ENCODE measurements around the gene CWC22. TPM values are rescaled to one million over a fixed set of nuclear protein-coding genes. Genes with fewer than 3 reads are reported as not detected.

CWC22 gene
- total and polyA plus RNA-seq, 2 donors (not counting 3 experiments of a cell fraction or from before 2014, with no cell fraction given) = 1.8 to 15.7 TPM

DNA sequence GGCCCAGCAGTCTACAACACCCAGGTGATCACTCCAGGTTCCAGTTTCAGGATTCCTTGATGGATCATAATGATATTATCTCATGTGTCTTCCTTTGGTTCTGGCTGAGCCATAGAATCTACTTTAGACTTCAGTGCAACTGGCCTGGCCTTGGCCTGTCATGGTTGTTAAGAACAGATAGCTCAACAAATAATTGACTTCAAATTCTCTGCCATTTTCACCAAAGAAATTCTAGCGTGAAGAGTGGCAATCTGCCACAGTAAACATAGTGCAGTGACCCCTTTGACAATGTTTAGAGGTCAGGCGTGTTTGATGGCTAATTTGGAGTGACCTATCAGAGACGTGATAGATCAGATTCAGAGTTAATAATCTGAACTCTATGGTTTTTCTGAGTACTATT lies 95.5 kb downstream of the CWC22 start:
- H3K9ac ChIP-seq (replicated peaks; ENCODE audit: extremely low read depth, insufficient read depth, low read length) = no peak overlapping the region
- H3K27me3 ChIP-seq (ENCODE audit: control insufficient read depth in 2 of 2, insufficient read depth in 2 of 2, low read length in 2 of 2) = peaks cover 0 to 2% of the 10 kb centered on the region in 2 experiments
- no peaks in the 10 kb centered on the region for H3K4me1 ChIP-seq (ENCODE audit: control insufficient read depth, extremely low read depth, insufficient read depth, low read length)
- no peaks in the 10 kb centered on the region for H3K36me3 ChIP-seq (ENCODE audit: control insufficient read depth in 2 of 2, extremely low read depth in 1 of 2, insufficient read depth in 2 of 2, low read length in 2 of 2)
- TF ChIP-seq JUN (IDR thresholded peaks at IDR 0.05; ENCODE audit: borderline replicate concordance, insufficient read depth, insufficient read length, low read depth) (no peak), POLR2AphosphoS5 (IDR thresholded peaks at IDR 0.05; ENCODE audit: insufficient read depth, low read depth, low read length) (no peak), MYC (IDR thresholded peaks at IDR 0.05; ENCODE audit: low read depth, low read length) (no peak), GATA2 (IDR thresholded peaks at IDR 0.05; ENCODE audit: insufficient read depth, insufficient read length, low read depth, low read length) (no peak), FOS (IDR thresholded peaks at IDR 0.05; ENCODE audit: borderline replicate concordance, insufficient read depth, low read length) (no peak), POLR2A (IDR thresholded peaks at IDR 0.05; ENCODE audit: low read depth, low read length) (no peak), EZH2 (IDR thresholded peaks at IDR 0.05; ENCODE audit: borderline replicate concordance, low read depth, low read length, severe bottlenecking) (no peak)
- TF ChIP-seq, protein P1, sequence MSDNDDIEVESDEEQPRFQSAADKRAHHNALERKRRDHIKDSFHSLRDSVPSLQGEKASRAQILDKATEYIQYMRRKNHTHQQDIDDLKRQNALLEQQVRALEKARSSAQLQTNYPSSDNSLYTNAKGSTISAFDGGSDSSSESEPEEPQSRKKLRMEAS (IDR thresholded peaks at IDR 0.05; ENCODE audit: insufficient read depth, insufficient read length) = no peak
- TF ChIP-seq, protein P2, sequence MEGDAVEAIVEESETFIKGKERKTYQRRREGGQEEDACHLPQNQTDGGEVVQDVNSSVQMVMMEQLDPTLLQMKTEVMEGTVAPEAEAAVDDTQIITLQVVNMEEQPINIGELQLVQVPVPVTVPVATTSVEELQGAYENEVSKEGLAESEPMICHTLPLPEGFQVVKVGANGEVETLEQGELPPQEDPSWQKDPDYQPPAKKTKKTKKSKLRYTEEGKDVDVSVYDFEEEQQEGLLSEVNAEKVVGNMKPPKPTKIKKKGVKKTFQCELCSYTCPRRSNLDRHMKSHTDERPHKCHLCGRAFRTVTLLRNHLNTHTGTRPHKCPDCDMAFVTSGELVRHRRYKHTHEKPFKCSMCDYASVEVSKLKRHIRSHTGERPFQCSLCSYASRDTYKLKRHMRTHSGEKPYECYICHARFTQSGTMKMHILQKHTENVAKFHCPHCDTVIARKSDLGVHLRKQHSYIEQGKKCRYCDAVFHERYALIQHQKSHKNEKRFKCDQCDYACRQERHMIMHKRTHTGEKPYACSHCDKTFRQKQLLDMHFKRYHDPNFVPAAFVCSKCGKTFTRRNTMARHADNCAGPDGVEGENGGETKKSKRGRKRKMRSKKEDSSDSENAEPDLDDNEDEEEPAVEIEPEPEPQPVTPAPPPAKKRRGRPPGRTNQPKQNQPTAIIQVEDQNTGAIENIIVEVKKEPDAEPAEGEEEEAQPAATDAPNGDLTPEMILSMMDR (IDR thresholded peaks at IDR 0.05; ENCODE audit: extremely low read depth in 1 of 2, insufficient read depth in 1 of 2, low read depth in 1 of 2, low read length in 2 of 2) = no peak
- dilution Hi-C loops (cut with MboI; ENCODE audit: extremely low pct_ligation_motif_present, low sequenced_read_pairs) = no loop called here
- H3K4me2 ChIP-seq (ENCODE audit: insufficient read depth, low read length) = no peak overlapping the region
- H3K27ac ChIP-seq (ENCODE audit: insufficient read depth, low read depth, low read length) = no peak overlapping the region
- ChIA-PET CTCF (interaction anchor here (0.6 kb wide), 1 partner anchor 13 kb away, joined by 4 read pairs; no protein-coding TSS in a partner anchor), POLR2A (no interaction called here)
- H2AFZ ChIP-seq (ENCODE audit: low read depth, low read length) = no peak overlapping the region
- BruUV-seq (replicated peaks) = no TSS peak
- no peak for DNase-seq (ENCODE audit: low read depth, low spot score)
- no peaks in the 10 kb centered on the region for H4K20me1 ChIP-seq (replicated peaks; ENCODE audit: control insufficient read depth, extremely low read depth, insufficient read depth, low read length)
- no peak overlapping the region for H3K4me3 ChIP-seq (replicated peaks in 1 of 3; ENCODE audit: insufficient read depth in 1 of 3, low read depth in 1 of 3, low read length in 3 of 3)
- intact Hi-C loops (cut with micrococcal nuclease) = no loop called here
- H3K9me3 ChIP-seq (replicated peaks; ENCODE audit: control insufficient read depth, insufficient read depth, low read length) = no peaks in the 10 kb centered on the region
- H3K9me1 ChIP-seq (replicated peaks; ENCODE audit: control insufficient read depth, extremely low read depth, insufficient read depth, low read length) = no peaks in the 10 kb centered on the region
- H3K79me2 ChIP-seq (ENCODE audit: control insufficient read depth, insufficient read depth, low read length) = no peaks in the 10 kb centered on the region
- FAIRE-seq = no peak
